HG02943 (cell line): ENCODE measurements around the gene GLI3.

Experiments used
- ATAC-seq: cut with Tn5 transposase; IDR thresholded peaks from one replicate; pipeline ENCODE4 v1.9.1; 2021; ENCODE audit warnings: mild to moderate bottlenecking, low read depth, moderate library complexity; ENCODE audit not compliant: unreplicated experiment

Gene GLI3

GRCh38 chr7:42090806-42091205, 146.2 kb downstream of the GLI3 start:
- ATAC-seq = no peak

GRCh38 chr7:42090056-42090455, 147.0 kb downstream of the GLI3 start:
- ATAC-seq = no peak

- ATAC-seq = no peak
Measured at GRCh38 chr7:42087616-42088015, 149.4 kb downstream of the GLI3 start.

- ATAC-seq = no peak
Measured at GRCh38 chr7:42085531-42085930, 151.5 kb downstream of the GLI3 start.

GRCh38 chr7:42084263-42084662, 152.7 kb downstream of the GLI3 start:
- no peak for ATAC-seq

GRCh38 chr7:42083284-42083683, 153.7 kb downstream of the GLI3 start:
- no peak for ATAC-seq

- ATAC-seq = no peak
Measured at GRCh38 chr7:42082144-42082543, 154.9 kb downstream of the GLI3 start.

- no peak for ATAC-seq
Measured at GRCh38 chr7:42081671-42082070, 155.3 kb downstream of the GLI3 start.

GRCh38 chr7:42080841-42081586, 156.0 kb downstream of the GLI3 start:
- no peak for ATAC-seq

- ATAC-seq = no peak
Measured at GRCh38 chr7:42077271-42078135, 159.5 kb downstream of the GLI3 start.

- no peak for ATAC-seq
Measured at GRCh38 chr7:42076870-42077269, 160.1 kb downstream of the GLI3 start.

GRCh38 chr7:42075418-42075817, 161.6 kb downstream of the GLI3 start:
- ATAC-seq = no peak

GRCh38 chr7:42074076-42074475, 162.9 kb downstream of the GLI3 start:
- ATAC-seq = no peak

- ATAC-seq = no peak
Measured at GRCh38 chr7:42071372-42072261, 165.4 kb downstream of the GLI3 start.

GRCh38 chr7:42070068-42070467, 166.9 kb downstream of the GLI3 start:
- ATAC-seq = no peak

- ATAC-seq = no peak
Measured at GRCh38 chr7:42069590-42069989, 167.4 kb downstream of the GLI3 start.

- no peak for ATAC-seq
Measured at GRCh38 chr7:42068554-42069280, 168.3 kb downstream of the GLI3 start.

GRCh38 chr7:42065942-42066341, 171.1 kb downstream of the GLI3 start:
- ATAC-seq = no peak

GRCh38 chr7:42065015-42065414, 172.0 kb downstream of the GLI3 start:
- no peak for ATAC-seq

GRCh38 chr7:42064534-42064933, 172.5 kb downstream of the GLI3 start:
- ATAC-seq = no peak
